Dermis microvascular lymphatic vessel endothelial cell (primary cell): Measurements from ENCODE around the gene MYBPH. TPM values are rescaled to one million over a fixed set of nuclear protein-coding genes. Genes with fewer than 3 reads are reported as not detected.

Source experiments
- DNase-seq, 2 donors: peaks; one replicate each; pipeline versions ENCODE4 v3.0.0 to v3.0.0-alpha.2; 2010; ENCODE audit warnings: low read depth in 2 of 2
- total RNA-seq: library from RNA; depleted of rRNA; stranded (reverse); fragments of >200 nt; gene quantifications from 2 replicates; pipeline ENCODE4 v1.2.1, GENCODE V29; 2014

MYBPH gene
- total RNA-seq, 1 donor from 2014 or later, result not detected

DNA sequence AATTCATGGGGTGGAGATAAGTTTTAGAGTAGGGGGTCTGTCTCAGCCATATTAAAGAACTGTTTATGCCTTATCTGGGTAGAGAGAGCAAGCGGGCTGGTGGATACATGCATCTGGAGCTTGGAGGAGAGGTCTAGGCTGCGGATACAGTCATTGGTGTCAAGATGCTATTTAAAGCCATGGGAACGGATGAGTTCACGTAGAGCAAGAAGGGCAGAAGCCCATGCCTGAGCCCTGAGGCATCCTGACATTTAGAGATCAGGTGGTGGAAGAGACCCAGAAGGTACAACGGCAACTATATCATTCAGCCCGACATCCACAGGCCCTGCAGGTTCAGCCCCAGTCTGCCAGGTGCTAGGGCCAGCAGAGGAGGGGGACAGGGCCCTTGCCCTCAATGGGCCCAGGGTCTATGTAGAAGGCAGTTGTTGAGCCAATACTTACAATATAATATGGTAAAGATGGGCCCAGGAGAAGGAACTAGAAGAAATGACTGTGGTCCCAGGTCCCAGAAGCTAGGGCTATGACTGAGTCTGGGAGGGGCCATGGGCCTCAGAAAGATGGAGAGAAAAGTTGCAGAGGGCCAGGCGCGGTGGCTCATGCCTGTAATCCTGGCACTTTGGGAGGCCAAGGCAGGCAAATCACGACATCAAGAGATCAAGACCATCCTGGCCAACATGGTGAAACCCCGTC is 26.0 kb upstream of the MYBPH start:
- DNase-seq, result no peak

GRCh38 chr1:203200916-203201315 is 25.3 kb upstream of the MYBPH start:
- no peak for DNase-seq

GRCh38 chr1:203199816-203200571 is 24.4 kb upstream of the MYBPH start:
- no peak for DNase-seq

DNA sequence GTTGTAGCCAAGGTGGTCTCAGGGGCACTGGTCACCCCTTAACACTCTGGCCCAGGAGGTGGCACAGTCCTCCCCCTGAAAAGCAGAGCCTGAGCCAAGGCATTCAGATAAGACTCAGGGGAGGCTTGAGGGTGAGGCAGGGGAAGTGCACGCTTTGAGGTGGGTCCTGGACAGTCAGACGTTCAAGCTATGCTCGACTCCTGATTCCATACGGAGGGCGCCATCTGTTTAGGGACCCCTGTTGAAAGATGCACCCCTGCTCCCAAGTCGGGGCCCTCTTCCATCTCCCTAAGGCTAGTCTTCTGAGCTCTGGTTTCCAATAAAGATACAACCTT is 23.8 kb upstream of the MYBPH start:
- no peak for DNase-seq

DNA sequence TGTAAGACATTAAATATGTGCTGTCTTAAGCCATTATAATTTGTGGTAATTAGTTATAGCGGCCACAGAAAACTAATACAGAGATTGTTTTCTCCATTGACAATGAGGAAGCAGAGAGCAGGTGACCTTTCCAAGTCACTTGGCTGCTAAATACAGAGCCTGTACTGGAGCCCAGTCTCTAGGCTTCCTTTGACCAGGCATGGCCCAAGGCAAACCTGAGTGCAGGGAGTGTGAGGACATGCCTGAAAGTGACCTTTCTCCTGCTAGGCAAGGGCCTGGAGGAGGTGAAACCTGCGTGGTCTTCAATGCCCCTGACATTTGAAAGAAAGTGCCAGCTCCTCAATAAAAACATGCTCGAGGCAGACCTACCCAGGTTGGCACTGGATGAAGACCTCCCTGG is 23.4 kb upstream of the MYBPH start:
- no peak for DNase-seq

DNA sequence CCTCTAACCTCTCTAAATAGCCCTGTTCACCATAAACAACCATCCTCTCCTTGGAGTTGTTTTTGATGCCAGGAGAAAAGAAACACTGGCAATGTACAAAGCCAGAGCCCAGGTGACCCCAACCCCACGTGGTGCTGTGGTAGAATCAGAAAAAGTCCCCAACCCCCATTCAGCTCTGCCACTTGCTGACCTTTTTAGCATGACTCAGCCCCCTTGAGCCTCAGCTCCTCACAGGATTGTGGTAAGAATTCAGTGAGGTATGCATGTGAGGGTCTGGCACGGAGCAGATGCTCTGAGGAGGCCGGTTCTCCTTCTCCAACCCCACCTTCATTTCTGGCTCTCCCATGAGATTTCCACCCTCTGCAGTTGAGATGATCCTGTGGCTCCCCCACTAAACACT is 22.0 kb upstream of the MYBPH start:
- no peak for DNase-seq

DNA sequence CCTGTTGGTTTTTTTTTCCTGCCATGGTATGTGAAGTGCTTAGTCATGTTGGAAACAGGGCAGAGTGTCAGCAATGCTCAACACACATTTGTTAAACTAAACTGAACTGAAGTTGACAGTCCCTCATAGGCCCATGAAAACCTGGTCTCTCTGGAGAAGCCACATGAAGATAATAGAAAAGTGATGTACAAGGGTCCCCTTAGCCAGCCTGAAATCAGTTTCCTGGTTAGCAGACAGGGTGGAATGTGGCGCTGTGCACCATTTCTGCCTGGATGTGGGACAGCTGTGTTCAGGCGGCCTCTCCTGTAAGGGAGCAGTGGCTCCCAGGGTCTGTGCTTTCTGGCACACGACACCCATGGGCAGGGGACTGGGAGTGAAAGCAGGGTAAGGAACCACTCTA is 20.7 kb upstream of the MYBPH start:
- DNase-seq, result no peak

DNA sequence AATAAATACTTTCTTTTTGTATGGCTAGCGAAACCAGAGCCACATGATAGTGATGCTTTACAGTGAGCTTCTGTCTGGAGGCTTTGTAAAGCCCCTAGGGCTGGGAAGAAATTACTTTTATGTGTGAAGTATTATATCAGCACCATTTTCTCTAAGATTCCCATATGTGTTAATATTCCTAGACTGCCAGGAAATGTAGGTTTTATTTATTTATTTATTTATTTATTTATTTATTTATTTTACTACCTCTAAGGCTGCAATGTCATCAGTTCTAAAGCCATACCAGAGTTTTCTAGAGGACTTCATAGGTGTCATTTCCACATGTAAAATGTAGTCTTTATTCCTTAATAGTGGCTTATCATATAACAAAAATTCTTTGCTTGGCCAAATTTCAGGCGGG is 15.3 kb upstream of the MYBPH start:
- no peak for DNase-seq

DNA sequence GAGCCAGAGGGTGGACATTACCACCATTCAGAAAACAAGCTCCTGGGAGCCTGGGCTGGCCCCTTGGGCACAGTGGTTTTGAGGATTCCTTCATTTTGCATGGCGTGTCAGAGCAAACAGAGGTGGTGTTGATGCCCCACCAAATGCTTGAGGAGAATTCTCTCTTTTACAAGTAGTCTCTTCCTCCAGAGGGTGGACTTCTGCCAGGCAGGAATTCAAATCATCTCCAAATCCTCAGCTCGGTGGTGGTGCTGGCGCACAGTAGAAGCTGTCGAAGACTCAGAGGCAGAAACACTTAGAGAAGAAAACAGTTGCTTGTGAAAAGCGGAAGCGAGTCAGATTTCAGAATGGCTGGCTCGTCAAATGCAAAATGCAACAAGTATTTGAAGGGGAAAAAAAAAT is 14.3 kb upstream of the MYBPH start:
- DNase-seq, result no peak

- DNase-seq, result no peak
Observed at GRCh38 chr1:203188686-203189232, 13.1 kb upstream of the MYBPH start.

GRCh38 chr1:203187689-203188264 is 12.2 kb upstream of the MYBPH start:
- no peak for DNase-seq

DNA sequence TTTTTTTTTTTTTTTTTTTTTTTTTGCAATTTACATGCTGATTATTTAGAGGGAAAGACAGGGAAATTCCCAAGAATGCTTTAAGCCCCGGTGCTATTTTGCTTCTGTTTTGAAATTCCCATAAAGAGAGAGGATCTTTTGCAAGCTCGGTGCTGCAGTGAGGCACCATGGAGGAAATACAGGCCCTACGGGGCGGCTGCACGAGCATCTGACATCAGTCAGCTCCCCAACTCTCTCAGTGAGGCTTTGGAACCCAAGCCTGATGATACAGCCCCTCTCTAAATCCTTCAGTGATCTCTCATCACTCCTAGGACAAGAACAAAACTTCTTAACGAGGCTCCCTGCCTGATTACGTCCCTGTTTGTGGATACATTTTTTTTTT is 11.7 kb upstream of the MYBPH start:
- no peak for DNase-seq

DNA sequence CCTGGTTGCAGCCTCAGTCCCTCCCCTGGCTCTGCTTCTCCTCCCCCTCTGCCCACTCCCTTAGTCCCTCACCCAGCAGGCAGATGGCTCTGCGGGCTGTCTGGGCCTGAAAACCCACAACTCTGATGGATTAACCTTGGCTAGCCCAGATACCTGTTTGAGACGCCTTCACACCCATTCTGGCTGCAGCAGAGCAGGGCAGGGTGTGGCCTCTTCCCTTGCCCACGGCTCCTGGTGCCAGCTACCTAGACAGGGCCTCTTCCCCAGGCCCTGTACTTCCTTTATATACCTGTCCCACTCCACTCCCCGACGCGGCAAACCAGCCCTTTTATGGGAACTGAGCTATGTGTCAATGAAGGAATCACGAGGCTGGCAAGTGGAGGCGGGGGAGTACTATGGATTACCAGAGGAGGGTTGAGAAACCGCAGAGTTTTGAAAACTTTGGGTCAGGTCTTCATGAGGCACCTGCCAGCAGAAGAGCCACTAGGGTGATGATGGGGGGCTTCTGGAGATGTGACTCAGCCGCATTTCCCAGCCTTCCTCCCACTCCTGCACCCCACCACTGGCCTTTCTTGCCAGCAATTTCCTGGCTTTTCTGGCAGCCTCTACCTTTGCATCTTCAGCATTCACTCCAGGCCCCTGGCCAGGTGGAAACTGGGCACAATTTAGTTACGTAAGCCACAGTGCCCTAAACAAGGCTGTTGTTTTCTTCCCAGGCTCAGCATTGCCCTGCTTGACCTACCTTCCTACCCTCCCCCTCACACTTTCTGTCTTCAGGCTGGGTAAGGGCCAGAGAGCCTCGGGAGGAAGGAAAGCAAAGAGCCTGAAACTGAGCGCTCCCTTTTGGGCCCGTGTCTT is 11.0 kb upstream of the MYBPH start, which contains the start of gene CHI3L1:
CHI3L1 (minus strand) TSS at position 259 of the 858 bp plus-strand sequence; CDS start at position 178, 81 bp downstream.
- no peak for DNase-seq

GRCh38 chr1:203186091-203186445 is 10.4 kb upstream of the MYBPH start:
- no peak for DNase-seq

DNA sequence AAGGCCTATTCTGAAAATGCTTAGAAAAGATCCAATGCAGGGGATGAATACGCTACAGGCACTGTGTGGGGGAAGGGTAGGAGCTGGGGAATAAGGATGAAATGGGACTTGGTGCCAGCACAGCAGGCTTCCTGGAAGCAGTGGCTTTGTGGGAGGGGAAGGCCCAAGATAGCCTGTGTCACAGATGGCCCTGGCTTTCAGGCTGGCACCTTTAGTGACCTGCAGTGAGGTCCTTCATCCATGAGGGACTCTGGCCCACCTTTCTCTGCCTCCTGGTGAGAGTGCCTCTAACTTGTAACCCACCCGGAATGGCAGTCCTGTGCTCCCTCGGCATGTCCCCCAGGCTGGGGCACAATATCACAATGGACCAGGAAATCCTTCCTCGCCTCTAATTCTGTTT is 10.0 kb upstream of the MYBPH start:
- no peak for DNase-seq

DNA sequence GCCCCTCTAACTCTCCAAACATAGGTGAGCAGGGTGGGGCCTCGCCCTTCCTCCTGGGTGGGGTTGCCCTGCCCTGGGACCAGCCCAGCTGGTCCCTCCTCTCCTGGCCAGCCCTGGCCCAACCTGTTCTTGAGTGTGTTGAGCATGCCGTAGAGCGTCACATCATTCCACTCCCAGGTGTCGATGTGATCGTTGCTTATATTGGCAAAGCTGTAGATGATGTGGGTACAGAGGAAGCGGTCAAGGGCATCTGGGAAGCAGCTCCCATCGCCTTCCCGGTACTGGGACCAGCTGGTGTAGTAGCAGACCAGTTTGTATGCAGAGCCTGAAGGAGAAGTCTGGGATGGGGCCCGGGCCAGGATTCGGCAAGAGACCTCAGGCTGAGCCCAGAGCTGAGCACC is 9.4 kb upstream of the MYBPH start:
- DNase-seq, result no peak

GRCh38 chr1:203184467-203184866 is 8.8 kb upstream of the MYBPH start:
- no peak for DNase-seq

DNA sequence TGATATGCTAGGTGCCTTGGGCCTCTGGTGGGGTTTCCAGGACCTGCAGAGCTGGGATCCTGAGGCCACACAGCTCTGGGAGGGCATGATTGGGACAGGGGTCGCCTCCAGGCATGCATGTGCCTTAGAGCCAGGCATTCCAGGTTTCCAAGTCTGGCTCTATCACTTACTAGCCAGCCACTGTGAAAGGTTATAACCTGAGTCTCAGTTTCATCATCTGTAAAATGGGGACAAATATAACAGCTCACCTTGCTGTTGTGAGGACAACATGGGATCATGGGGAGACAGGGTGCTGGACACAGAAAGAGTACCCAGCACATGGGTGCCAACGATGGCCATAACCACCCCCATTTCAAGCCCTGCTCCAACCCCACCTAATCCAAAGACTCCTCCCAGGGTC is 8.2 kb upstream of the MYBPH start:
- DNase-seq, result no peak

DNA sequence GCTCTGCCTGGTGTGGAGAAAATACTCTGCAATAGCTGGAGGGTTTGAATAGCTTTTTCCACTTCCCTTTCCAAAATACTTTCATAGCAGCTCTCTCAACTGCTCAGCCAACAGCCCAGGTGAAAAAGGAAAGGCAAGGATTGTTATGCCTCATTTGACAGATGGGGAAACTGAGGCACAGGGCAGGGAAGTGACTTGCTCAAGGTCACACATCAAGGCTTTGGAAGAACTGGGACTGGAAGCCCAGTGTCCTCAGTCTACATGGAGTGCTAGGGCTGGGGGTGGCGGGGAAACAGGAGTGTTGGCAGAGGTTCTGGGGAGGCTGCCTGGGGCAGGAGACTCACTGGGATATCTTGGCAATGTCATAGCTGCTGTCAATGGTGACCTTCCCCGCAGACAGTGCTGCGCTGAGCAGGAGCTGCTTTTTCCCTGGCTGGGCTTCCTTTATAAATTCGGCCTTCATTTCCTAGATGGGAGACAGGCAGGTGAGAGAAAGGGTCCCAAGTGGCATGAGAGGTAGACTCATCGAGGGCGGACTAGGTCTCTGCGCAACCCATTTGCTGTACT is 6.8 kb upstream of the MYBPH start:
- DNase-seq, result no peak

- DNase-seq, result no peak
Observed at GRCh38 chr1:203181586-203182386, 6.2 kb upstream of the MYBPH start.
